Cerebellar cortex (tissue), 1 donor: ENCODE measurements around the gene BPIFB6.

Source experiments
- DNase-seq: peaks from one replicate; pipeline ENCODE4 v3.0.0-alpha.2; 2015; ENCODE audit warnings: low spot score

Gene BPIFB6

DNA sequence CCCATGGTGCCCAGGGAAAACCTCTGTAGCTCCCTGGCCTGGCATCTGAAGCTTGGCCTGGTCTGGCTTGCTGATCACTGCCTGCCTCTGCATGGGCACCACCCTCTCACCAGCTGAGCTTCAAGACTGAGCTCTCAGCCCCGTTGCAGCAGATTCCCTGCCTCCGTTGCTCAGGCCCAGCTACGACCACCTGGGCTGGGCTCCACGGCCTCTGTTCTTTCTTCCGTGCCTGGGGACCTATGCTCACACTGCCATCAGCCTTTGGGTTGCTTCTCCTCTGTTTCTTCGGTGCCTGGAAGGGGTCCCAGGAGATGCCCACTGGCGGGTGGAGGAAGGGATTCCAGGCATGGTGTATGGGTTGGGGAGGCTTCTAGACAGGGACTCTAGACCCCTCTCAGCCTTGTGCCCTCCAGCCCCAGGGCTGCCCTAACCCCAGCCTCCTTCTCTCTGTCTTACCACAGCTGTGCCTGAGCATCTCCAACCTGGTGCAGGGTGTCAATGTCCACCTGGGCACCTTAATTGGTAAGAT, 14.8 kb upstream of the BPIFB6 start:
- DNase-seq: no peak

DNA sequence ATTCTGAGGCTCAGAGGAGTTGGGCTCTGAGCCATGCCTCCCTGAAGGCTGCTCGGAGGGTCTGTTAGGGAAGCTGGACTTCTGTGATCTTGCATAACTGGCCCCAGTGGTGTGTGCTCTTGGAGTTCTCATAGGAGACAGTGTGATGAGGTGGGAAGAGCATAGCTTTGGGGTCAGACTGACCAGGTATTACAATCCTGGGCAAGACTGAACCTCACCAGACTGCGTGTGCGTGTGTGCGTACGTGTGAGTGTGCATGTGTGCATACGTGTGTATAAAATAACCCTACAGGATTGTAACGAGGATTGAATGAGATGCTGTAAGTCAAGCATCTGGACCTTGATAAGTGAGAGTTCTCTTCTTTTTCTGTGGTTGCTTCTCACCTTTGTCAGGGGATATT, 13.9 kb upstream of the BPIFB6 start:
- no peak for DNase-seq

DNA sequence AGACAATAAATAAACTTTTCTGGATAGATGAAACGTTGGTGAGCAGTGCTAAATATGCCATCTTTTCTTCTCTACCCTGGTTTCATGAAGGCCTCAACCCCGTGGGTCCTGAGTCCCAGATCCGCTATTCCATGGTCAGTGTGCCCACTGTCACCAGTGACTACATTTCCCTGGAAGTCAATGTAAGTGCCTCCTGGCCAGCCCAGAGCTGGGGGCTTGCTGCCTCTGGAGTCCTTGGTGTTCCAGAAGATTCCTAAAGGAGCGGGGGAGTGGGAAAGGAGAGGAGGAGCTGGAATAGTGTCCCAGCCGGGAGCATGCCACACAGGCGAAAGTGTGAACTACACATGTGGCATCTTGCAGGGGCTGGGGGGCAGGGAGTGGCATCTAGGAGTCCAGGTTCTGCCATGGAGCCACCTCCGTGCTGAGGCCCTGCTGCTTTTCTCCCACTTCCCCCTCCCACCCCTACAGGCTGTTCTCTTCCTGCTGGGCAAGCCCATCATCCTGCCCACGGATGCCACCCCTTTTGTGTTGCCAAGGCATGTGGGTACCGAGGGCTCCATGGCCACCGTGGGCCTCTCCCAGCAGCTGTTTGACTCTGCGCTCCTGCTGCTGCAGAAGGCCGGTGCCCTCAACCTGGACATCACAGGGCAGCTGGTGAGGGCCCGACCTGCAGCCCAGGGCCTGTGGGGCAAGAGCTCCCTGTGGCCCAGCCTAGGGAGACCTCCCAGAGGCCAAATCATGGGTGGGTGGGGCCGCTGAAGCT, 13.1 kb upstream of the BPIFB6 start:
- no peak for DNase-seq

DNA sequence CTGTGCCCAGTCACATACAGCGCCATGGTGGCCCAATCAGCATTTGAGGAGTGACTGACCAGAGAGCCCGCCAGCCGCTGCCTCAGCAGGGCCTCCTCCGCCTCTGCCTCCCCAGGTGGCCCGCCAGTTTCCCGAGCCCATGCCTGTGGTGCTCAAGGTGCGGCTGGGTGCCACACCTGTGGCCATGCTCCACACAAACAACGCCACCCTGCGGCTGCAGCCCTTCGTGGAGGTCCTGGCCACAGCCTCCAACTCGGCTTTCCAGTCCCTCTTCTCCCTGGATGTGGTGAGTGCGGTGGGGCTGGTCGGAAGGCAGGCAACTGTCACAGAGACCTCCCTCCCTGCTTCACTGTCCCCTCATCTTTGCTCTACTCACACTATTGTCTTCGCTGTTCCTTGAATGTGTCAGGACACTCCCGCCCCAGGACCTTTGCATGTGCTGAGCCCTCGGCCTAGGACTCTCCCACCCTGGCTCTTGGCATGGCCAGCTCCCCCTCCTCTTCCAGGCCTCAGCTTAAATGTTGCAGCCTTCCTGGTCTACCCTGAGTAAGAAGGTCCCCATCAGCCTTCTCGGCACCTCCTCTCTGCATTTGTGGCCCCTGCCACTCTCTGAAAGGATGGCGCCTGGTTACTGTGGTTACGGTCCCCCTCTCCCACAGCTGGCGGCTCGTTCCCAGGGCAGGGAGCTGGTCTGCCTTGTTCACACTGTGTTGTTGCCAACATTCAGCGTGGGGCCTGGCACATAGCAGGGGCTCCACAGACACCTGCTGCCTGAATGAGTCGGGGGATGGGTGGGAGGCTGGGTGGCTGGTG, 11.8 kb upstream of the BPIFB6 start:
- no peak for DNase-seq

DNA sequence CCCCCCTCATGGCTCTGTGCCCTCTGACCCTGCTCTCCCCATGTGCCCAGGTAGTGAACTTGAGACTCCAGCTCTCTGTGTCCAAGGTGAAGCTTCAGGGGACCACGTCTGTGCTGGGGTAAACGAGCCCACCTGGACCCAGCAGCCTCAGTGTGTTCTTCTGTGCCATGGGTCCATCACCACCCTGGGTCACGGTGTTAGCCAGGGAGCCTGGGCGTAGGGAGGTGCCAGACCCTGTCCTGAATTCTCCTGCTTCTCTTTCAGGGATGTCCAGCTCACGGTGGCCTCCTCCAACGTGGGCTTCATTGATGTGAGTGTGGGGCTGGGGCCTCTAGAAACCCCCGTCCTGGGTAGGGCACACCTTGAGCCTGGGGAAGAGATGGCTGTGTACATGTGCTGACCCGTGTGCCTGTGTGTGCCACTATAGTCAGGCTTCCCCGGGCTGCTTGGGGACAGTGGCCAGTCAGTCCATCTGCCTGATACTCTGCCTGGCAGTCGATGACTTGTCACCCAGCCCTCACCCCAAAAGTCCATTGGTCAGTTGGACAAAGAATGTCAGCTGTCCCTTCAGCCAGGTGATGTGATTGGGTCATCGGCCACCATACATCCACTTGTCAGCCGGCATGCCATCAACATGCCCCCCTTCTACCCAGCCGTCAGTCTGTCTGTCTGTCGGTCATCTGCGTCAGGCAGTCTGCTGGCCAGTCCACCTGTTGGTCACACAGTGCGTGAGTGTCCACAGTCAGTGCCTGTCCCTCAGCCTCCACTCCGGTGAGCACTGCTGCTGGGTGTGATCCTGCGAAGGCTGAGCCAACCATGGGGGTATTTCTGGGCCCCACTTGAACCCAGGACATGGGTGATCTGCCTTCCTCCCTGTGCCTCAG, 10.9 kb upstream of the BPIFB6 start:
- DNase-seq: no peak

DNA sequence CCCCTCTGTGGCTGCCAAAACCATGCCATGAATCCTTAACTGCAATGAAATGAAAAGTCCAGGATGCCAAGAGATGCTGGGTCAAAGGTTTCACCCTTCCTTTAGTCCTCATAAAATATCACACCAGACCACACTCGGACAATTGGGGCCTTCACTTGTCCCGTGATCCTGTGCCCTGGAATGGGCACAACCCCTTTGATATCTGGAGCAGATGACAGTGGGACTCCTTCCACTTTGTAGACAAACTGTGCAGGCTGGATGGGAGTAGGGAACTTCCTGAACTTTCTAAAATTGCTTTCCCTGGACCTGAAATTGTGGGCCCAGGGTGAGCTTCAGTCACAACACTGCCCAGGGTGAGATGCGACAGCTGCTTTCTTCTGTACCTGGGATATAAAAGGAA, 9.6 kb upstream of the BPIFB6 start:
- DNase-seq: no peak

DNA sequence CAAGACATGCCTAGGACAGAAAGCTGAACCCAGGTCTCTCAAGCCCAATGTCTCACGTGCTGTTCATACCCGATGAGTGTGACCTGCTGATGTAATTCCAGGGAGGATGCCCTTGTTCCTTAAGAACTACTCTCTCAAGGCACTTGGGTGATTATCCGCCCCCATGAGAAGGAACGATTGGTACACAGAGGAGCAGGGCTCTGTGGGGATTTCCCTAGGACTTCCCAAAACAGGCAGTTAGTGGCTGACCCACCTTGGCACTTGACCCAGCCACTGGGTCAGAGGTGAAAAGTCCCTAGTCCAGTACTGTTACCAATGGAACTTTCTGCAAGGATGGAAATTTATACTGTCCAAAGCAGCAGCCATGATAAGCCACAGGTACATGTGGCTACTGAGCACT, 9.2 kb upstream of the BPIFB6 start:
- DNase-seq: no peak

DNA sequence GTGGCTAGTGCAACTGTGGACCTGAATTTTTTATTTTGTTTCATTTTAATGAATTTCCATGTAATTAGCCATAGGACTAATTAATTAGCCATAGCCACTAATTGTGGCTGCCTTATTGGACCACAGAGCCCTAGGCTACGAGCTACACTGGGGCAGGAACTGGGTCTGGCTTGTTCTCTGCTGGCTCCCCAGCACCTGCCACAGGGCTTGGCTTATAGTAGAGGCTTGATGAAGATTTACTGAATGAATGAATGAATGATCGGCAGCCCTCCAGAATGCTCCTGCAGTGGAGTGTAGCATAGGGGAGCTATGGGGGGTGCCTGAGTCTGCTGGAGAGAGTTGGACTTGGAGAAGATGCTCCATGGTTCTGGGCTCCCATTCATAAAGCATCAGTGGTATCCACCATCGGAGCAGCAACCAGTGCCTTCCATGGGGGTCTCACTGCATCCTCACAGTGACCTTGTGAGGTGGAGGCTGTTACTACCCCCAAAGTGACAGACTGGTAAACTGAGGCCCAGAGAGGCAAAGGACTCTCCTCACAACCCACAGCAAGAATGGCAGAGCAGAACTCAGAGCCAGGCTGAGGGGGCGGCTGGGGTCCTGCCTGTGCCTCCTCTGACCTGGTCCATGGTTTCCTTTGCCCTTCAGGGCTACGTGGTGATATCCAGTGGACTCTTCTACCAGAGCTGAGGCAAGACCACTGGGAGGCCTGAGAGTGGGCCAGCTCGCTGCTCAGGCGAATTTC, 8.6 kb upstream of the BPIFB6 start:
- no peak for DNase-seq

DNA sequence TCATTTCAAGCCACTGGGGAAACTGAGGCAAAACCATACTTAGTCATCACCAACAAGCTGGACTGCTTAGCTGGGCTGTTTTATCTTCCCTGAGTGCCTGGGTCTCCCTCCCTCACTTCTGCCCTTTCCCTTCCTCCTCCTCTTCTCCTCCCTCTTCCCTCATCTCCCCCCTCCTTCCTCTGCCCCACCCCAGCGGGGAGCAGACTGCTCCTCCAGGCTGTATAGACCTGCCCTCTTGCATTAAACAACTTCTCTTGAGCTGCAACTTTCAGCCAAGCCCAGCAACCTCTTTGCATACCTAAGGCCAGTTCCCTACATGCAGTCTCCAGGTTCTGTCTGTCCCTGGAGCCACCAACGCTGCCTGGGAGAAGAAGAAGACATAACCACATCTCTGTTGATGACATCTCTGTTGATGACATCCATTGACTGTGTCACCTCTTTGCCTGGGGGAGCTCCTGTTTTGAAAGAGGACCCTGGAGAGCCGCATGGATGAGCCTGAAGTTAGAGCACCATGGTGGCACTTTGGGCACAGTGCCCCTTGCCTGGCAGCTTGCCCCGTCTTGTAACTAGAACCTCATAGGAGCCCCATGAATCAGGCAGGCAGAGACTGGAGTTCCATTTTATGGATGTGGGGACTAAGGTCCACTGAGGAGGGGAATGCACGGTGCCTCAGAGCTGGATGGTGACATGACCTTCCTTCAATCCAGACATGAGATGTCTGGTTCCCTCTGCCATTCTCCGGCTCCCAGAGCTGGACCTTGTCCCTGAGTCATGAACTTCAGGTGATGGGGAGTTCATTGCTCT, 7.8 kb upstream of the BPIFB6 start:
- no peak for DNase-seq

DNA sequence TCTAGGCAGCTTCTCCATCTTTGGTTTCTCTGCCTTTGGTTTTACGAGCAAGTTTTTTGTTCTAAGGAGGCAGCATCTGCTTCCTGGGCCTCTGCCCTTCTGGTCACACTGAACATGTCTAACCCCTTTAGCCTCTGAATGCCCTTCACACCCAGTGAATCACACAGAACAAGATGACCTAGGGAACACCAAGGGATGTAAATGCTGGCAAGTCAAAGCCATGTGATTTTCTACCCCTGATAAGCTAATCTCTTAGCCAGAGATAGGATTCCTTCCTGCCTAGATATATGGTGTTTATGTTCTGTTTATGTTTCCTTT, 7.2 kb upstream of the BPIFB6 start:
- DNase-seq: no peak

DNA sequence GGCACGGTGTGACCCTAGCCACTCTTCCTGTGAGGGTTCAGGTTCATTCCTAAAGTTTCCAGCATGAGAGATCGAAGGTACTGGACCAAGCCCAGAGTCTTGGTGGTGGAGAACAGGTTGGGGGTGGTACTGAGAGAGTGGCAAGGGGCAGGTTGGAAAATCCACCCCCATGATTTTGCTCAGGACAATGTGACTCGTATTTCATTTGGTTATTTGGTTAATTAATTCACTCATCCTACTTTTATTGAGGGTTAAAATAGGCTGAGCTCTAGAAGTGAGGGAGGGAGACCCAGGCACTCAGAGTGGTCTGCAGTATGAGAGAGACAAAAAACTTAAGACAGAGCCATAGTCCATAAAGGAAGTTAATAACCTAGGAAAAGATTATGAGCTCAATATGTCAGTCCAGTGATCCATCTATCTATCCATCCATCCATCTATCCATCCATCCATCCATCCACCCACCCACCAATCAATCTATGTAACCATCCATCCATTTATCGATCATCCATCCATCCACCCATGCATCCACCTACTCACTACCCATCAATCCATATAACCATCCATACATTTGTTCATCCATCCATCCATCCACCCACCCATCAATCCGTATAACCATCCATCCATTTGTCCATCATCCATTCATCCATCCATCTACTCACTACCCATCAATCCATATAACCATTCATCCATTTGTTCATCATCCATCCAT, 6.7 kb upstream of the BPIFB6 start:
- DNase-seq: no peak

DNA sequence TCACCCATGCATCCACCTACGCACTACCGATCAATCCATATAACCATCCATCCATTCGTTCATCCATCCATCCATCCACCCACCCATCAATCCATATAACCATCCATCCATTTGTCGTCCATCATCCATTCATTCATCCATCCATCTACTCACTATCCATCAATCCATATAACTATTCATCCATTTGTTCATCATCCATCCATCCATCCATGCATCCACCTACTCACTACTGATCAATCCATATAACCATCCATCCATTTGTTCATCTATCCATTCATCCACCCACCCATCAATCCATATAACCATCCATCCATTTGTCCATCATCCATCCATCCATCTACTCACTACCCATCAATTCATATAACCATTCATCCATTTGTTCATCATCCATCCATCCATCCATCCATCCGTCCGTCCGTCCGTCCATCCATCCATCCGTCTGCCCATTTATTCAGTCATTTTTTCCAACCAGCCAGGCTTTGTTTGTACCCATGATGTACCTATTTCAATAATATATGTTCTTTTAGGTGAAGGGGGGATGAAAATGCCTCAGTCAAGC, 6.1 kb upstream of the BPIFB6 start:
- DNase-seq: no peak

DNA sequence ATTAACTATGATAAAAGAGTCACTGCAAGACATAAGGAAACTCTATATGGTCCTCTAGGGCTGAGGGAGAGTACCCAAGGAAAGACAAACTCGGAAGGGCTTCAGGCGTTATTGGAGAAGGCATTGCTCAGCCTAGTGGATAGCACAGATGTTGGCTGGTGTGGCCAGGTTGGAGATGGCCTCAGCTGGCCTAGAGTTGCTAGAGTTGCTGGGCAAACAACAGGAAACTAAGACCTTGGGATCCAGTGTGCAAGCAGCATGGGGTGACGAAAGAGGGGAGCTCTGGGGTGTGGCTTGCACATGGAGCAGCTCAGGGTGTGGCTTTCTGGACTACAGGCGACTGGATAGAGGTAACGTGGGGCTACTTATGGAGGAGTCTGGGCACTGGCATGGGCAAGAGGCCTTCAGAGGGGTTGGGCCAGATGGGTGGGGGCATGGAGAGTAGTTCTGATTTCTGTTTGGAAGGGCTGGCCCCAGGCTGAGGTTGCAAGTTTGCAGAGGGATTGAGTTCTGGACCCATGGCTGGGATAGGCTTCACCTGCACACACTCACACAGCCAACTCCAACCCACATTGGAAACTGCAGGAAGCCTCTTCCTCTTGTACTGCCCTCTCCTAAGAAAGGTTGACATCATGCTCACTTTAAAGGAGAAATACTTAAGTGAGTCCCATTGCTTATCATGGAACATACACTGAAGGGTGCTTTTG, 5.2 kb upstream of the BPIFB6 start:
- no peak for DNase-seq

DNA sequence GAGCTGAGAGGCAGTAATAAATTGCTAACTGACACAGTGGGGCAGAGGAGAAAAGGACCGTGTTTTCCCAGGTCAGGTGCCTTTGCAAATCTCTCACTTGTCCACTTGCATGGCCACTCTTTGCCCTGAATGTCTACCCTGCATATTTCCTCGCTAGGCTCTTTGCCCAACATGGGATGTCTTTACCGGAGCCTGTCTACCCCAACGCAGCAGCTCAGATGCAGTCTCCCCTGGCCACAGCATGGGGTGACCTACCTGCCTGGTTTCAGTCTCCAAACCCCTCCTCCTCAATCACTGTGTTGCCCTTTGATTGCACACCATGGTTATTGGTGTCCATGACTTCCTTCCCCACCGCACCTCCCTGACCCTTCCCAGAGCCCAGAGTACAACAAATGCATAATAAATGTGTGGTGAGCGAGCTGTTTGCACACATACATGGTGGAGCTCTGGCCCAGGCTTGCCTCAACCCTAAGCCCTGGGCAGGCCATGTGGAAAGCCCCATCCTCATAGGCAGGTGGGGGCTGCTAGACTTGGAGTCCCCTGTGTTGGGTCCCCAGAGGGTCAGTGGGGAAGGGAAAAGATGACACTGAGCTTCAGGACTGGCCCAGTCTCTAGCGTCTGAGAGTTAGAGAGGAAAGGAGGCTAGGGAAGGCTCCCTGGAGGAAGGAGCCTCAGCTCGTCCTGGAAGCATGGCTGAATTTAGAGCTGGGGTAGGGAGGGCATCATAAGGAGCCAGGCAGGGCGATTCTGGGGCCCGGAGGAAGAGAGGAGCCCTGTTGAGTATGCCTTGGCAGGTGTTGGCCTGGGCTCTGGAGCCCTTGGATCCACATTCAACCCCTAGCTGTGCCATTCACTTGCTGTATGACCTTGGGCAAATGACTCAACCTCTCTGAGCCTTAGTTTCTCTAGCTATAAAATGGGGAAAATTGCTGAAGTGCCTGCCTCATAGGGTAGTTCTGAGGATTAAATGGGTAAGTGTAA, 4.4 kb upstream of the BPIFB6 start:
- DNase-seq: no peak

DNA sequence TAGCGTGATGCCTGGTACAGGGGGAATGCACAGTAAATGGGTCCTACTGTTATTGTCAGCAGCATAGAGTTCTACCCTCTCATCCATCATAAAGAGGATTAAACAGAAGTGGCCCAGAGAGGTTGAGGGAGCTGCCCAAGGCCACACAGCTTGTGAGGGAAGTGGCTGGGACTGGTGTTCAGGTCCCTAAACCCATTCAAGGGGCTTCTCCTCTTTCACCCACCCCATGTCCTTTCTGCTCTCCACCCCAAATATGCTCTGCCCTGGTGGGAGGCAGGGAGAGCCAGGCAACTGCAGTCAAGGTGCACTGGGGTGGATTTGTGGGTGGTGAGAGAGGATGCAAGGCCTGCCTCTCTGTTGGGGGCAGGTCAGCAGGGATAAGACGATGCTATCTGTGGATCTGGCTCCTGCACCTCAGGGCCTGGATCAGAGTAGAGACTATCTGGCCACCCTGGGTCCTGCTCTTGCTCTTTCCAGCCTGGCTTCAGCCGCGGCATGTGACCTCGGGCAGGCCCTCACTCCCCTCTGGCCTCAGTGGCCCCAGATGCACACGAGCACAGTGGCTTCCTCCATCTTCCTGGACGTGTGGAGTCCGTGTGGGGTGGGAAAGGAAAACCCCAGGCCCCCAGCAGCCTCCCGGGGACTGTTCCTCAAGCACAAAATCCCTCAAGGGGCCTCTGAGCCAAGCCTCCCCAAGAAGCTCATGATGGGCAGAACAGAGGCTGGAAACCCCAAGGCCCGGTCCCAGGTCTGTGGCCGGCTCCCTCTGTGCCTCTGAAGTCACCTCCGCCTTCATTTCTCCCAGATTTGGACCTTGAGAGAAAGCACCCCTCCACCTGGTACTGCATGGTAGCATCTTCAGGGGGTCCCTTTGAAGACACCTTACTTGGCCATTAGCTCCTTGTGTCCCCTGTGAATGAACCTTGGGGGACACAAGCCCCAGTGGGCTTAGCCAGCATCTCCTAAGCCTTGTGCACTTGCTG, 3.4 kb upstream of the BPIFB6 start:
- no peak for DNase-seq

DNA sequence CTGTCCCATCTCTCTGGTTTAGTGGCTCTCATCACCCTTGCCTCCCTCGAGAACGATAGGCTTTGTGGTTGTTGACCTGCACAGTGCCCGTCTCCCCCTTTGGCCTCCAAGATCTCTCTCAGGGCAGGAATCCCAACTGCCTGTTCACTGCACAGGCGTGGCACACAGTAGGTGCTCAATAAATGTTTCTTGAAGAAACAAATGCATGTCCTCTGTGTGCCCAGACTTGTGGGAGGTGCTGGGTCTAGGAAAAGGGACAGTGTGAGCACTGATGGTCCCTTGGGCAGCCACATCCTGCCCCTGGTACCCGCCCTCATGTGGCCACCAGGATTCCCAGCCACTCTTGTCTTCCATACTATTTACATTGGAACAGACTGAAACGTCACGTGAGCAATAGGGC, 2.6 kb upstream of the BPIFB6 start:
- no peak for DNase-seq

DNA sequence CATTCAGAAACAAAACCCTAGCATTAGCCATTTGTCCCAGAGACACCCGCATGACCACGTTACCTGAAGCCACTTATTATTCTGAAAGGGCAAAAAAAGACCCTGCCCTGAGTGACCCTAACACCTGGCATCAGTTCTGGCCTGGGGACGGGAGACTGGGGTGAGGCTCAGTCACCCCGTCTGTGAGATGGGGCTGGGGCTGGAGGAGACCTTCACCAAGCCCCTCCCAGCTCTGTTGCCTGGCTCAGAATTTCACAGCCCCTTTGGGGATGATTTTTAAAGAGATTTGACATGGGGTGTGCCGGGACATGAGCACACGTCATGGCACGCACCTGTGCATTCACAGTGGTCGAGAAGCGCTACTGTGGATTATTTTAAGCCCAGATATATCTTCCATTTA, 1.4 kb upstream of the BPIFB6 start:
- no peak for DNase-seq
